GM18505 (cell line): ENCODE measurements around the gene IL17REL.

Experiments used
- ATAC-seq: cut with Tn5 transposase; IDR thresholded peaks from one replicate; pipeline ENCODE4 v1.9.1; 2021; ENCODE audit not compliant: unreplicated experiment
- POLR2A ChIP-seq: IDR thresholded peaks from 4 replicates; pipeline ENCODE4 v1.6.1; 2011; ENCODE audit warnings: borderline replicate concordance; ENCODE audit not compliant: insufficient read depth, insufficient read length; ENCODE audit errors: extremely low read depth

The IL17REL gene

DNA sequence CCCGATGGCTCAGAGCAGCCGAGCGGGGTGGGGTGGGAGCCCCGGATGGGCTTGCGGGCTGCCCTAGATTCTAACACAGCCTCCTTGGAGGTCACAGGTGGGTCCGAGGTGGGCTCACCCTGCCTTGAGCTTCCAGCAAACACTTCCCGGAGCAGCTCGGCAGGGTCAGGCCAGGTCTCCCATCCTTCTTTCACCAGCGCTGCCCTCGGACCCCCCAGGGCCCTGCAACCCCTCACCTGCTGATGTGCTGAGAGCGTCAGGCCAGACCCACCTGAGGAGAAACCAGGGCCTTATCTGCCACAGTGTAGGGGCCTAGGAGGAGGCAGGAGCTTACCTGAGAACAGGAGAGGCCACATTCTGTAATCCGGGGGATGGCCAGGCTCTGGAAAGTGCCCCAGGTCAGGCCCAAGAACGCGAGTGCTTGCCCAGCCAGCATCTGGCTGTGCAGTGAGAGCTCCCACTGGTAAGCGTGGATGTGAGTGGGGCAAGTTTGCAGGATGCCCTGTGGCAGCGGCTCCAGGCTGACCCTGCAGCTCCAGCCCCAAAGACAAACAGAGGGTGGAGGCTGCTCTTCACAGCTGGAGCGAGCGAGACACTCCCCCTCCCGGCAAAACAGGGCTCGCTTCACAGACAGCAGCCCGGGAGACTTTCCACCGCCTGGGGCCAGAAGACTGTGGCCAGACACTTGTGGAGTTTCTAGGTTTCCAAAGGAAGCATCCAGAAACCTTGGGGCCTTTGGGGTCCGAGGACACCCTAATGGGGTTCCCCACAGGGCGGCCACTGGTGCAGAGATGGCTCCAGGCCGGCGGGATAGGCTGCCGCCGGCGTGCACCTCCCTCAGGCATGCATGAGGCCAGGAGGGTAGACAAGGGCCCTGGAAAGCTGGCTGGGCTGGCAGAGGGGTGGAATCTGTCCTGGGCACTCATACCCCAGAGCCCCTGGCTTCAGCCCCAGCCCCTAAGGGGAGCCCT is at the start of gene IL17REL:
Gene IL17REL, minus strand, starts transcription at position 555 of the 971 bp plus-strand sequence. Its CDS starts 119 bp downstream, at position 436.
- no peak for TF ChIP-seq POLR2A
- no peak for ATAC-seq

DNA sequence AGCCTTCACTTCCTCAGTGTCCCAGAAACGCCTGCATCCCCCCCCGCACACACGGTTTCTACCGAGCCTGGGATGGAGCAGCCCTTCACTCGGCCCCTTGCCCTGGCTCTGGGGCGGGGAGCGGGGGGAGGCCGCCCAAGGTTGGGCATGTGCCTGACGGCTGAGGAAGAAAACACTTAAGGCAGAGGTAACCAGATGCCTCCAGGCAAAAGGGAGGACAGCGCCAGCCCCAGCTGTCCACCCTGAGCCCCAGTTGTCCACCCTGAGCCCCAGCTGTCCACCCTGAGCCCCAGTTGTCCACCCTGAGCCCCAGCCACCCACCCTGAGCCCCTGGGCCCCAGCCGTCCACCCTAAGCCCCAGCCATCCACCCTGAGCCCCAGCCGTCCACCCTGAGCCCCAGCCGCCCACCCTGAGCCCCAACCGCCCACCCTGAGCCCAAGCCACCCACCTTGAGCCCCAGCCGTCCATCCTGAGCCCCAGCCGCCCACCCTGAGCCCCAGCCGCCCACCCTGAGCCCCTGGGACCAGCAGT is 49.3 kb upstream of the IL17REL start:
- ATAC-seq, result no peak
- no peak for TF ChIP-seq POLR2A

DNA sequence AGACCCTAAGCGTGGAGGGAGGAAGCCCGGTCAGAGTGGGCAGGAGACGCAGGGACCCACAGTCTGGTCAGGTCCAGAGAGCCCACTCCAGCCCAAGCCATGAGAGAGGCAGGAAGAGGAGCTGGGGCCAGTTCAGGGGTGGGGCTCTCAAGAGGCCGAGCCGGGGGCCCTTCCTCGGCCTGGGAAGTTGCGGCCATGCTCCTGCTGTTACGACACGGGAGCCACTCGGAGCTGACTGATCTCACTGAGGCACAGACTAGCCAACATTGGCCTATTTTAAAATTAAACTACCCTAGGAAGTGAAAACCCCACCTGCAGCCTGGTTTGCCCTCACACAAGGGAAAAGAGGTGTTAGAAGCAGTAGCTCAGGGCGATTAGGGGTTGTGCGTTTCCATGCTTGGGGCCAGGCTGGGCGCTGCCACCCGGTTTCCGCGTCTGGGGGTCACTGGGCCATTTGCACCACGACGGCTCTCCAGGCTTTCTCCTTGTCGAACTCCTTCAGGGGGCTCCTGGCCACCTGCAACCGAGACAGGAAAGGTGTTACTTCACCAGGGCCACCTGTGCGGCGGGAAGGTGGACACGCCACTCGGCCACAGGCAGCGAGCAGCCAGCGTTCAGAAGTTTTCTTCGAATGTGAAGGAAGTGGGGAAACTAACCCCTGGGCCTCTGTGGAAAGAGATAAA is 48.7 kb upstream of the IL17REL start:
- no peak for ATAC-seq
- no peak for TF ChIP-seq POLR2A

DNA sequence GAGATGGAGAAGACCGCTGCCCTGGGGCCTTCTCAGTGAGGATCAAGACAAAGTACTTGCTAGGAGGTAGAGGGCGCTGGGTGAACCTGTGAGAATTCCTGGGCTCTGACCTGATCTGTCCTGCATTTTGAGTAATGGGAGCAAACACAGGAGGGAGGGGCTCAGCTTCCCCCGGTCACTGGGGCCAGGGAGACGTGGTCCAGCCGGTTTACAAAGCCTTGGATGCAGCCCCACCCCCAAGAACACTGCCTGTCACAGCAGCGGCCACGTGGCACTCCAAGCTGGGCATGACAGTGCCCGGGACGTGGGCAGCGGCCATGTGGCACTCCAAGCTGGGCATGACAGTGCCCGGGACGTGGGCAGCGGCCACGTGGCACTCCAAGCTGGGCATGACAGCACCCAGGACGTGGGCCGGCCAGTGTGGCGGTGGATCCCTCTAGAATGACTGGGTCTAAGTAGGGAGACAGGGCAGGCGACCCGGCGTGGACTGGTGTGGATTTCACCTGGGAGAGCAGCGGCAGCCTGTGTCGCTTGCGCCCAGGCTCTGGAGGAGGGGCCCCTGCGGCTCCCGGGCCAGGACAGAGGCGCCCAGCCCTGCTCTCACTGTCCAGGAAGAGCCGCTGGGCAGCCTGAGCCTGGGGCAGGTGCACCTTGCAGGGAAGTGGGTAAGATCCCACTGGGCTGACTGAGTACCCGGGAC is 48.0 kb upstream of the IL17REL start:
- ATAC-seq, result no peak
- TF ChIP-seq POLR2A, result no peak

DNA sequence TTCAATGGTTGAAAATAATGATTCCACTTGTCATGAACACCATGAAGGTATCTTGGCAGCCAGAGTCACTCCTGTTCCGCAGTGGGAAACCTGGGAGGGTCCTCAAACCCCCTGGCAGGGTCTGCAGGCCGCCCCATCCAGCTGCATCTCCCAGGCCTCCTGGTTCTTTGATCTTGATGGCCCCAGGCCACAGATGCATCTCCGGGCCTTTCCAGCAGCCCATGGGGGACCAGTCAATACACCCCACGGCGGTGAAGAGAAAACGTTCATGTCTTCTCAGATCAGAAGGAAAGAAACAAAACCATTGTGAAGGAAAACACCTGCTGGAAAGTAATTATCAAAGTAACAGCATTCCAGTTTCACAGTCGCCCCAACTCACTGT is 47.3 kb upstream of the IL17REL start:
- no peak for ATAC-seq
- TF ChIP-seq POLR2A, result no peak

DNA sequence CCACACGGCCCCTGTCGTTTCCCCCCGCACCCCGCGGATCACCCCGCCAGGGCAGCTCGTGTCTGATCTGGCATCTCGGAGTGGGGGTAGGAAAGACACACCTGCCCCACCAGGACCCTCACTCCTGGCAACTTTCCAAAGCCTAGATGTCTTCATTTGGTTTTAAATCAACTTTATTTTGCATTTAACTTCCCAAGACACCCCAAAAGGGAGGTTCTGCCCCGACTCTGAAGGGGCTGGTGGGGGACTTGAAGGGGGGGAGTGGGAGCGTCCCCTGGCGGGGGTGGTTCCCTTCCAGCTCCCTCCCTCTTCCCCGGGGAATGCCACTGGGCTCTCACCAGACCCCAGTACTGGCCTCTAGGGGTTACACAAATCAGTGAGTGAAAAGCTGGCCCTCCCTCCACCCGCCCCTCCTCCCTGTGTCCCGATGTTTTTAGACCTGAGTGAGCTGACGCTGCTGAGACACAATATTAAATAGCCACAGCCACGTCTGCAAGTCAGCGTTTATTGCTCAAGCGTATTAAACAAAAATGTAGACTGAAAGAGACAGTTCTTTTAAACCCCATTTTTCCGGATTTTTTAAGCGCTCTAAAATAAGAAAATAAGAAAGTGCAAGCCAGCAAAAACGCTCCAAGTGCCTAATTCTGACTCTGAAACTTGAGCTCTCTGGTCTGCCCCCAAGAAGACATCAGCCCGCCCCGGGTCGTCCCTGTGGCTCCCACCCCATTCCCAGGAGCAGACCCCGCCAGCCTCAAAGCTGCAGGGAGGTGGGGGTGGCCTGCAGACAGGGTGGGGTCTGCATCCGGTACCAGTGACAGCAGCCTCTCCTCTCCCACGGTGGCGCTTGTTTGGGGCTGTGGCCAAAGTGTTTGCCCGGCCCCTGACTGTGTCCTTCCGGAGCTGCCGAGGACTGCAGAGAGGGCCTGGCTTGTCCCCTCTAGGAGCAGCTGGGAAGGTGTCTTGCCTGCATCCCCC is 46.6 kb upstream of the IL17REL start:
- ATAC-seq, result no peak
- no peak for TF ChIP-seq POLR2A

DNA sequence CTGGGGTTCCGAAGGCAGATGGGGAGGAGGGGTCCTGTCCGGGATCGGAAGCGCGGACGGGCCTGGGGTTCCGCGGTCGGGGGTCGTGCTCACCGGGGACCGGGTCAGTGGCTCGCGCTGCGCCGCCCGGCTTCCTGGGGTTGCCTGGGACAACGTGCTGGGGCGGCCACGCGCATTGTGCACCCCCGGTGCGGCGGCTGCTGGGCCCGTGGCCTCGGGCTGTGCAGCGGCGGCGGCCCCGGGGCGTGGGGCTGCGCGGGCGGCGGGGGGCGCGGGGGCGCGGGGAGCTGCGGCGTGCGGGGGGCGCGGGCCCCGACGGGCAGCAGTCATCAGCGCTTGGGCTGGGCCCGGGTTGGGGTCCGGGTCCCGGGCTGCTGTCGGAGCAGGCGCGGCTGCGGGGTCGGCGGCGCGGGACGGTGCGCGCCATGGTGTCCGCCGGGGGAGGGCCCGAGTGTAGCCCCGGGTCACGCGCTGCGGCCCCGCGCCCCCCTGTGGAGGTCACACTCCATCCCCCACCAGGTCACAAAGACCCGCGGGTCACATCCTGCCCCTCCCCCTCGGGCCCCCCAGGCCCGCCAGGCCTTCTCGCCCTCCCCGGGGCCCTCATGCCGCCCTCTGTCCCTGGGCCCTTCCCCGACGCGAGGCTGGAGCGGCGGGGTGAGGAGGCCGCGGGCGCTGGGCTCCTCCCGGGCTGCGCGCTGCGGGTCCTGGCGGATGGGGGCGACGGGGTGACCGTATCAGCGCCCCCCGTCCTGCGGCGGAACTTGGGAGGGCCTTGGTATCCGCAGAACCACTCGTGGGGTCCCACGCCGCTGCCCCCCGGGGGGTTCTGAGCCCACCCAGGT is 45.7 kb upstream of the IL17REL start, which contains the start of gene TTLL8:
Gene TTLL8, minus strand, starts transcription at position 238 of the 845 bp plus-strand sequence.
- no peak for ATAC-seq
- no peak for TF ChIP-seq POLR2A

DNA sequence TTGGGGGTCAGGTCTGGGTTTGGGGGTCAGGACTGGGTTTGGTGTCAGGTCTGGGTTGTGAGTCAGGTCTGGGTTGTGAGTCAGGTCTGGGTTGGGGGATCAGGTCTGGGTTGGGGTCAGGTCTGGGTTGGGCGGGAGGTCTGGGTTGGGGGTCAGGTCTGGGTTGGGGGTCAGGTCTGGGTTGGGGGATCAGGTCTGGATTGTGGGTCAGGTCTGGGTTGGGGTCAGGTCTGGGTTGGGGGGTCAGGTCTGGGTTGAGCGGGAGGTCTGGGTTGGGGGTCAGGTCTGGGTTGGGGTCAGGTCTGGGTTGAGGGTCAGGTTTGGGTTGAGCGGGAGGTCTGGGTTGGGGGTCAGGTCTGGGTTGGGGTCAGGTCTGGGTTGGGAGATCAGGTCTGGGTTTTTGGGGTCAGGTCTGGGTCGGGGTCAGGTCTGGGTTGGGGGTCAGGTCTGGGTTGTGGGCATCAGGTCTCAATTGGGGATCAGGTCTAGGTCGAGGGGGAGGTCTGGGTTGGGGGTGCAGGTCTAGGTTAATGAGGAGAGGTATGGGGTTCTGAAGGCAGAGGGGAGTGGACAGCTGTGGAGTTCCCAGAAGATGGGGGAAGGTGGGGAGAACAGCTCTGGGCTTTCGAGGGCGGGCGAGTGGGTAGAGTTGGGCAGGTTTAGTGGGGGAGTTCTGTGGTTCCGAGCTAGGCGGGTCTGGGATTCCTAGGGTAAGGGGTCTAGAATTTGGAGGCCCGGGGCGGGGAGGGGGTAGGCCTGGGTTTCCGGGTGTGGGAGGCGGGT is 44.9 kb upstream of the IL17REL start:
- no peak for ATAC-seq
- TF ChIP-seq POLR2A, result no peak

DNA sequence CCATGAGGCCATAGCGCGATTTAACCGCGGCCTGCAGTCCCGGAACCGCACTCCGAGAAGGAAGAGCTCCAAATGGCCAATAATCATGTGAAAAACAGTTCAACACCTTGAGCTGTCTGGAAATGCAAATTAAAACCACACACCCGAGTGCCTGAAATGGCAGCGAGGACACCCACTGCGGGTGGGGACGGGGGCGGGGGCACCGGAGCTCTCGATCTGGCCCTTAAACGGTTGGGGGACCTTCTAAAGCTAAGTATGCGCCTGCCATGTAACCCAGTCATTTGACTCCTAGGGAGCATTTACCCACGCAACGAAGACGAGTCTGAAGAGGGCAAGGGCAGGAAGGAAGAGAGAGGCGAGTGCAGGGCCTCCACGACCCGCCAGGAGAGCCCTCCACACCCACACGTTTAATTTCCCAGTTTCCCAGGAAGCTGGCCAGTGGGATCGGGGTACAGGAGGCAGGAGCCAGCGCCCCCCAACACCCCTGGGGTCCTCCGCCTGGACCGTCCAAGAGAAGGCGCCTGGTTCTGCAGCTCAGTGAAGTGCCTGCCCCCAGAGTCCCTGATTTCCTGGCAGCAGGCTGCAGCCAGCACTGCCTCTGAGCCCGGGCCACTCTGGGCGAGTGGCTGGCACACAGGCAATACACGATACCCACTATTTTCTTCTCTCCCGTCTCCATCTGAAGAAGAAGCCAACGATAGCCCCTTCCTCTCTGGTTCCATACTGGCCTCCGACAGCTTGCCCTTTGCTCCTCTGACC is 43.8 kb upstream of the IL17REL start:
- no peak for TF ChIP-seq POLR2A
- ATAC-seq, result no peak

DNA sequence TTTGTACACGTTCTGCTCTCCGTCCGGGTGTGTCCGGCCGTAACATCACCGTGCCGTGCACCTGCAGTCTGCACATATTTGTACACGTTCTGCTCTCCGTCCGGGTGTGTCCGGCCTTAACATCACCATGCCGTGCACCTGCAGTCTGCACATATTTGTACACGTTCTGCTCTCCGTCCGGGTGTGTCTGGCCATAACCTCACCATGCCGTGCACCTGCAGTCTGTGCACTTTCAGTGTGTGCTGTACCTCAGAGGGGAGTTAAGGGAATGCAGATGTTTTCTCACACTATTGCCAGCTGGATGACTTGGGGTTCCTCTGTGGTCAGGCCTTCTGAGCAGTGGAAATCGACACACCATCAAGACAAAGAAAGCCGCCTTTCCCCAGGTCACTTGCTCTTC is 41.3 kb upstream of the IL17REL start:
- no peak for ATAC-seq
- TF ChIP-seq POLR2A, result no peak
